Kidney (tissue), 14 donors: Measurements from ENCODE around the gene INPP5F. TPM values are rescaled to one million over a fixed set of nuclear protein-coding genes. Genes with fewer than 3 reads are reported as not detected.

Source experiments
- DNase-seq, 5 donors: peaks; one replicate each; pipeline ENCODE4 v3.0.0-alpha.2; 2013 to 2020
- FAIRE-seq: peaks from 2 replicates; lab custom pipeline; 2012; peaks lifted over from hg19 to GRCh38; lab: Jason Lieb, UNC
- H3K27ac ChIP-seq, 2 donors: one replicate each; pipeline ENCODE4 v1.7.0; 2013; ENCODE audit warnings: low read depth in 2 of 2, low read length in 2 of 2, inconsistent platforms in 1 of 2
- H3K27me3 ChIP-seq: one replicate; pipeline ENCODE4 v1.7.1; 2013; ENCODE audit warnings: low read length, inconsistent platforms; ENCODE audit not compliant: control insufficient read depth, insufficient read depth
- H3K36me3 ChIP-seq, 3 donors: one replicate each; pipeline versions ENCODE4 v1.7.0 to v1.7.1; 2013; ENCODE audit warnings: low read length in 3 of 3, control low read depth in 1 of 3, inconsistent platforms in 1 of 3; ENCODE audit not compliant: insufficient read depth in 3 of 3, control insufficient read depth in 2 of 3
- H3K4me1 ChIP-seq, 3 donors: one replicate each; pipeline versions ENCODE4 v1.7.0 to v1.7.1; 2013; ENCODE audit warnings: low read length in 3 of 3, inconsistent platforms in 1 of 3, low read depth in 1 of 3; ENCODE audit not compliant: control insufficient read depth in 2 of 3, insufficient read depth in 2 of 3
- H3K4me3 ChIP-seq, 3 donors: one replicate each; pipeline versions ENCODE4 v1.7.0 to v1.8.1; 2013; ENCODE audit warnings: low read length in 3 of 3, control low read depth in 1 of 3, inconsistent platforms in 1 of 3
- H3K9ac ChIP-seq, 3 donors: one replicate each; pipeline versions ENCODE4 v1.7.0 to v1.7.1; 2013; ENCODE audit warnings: low read length in 3 of 3, control low read depth in 1 of 3, inconsistent platforms in 1 of 3
- H3K9me3 ChIP-seq, 3 donors: one replicate each; pipeline versions ENCODE4 v1.7.0 to v1.7.1; 2013; ENCODE audit warnings: low read length in 3 of 3, control low read depth in 1 of 3, inconsistent platforms in 1 of 3; ENCODE audit not compliant: control insufficient read depth in 2 of 3, insufficient read depth in 1 of 3
- CTCF ChIP-seq: IDR thresholded peaks from 3 replicates; pipeline ENCODE4 v1.5.1; 2012; ENCODE audit warnings: mild to moderate bottlenecking, moderate library complexity, borderline replicate concordance; ENCODE audit not compliant: insufficient read depth; ENCODE audit errors: extremely low read depth
- intact Hi-C: fragments of 100-400 bp; cut with DNase I; formaldehyde crosslinking; loops from one replicate; pipeline ENCODE4 v1.11.1; 2022
- polyA plus RNA-seq: library from polyadenylated mRNA; stranded (reverse); fragments of 350-450 nt; fragmentation: Illumina TruSeq; extraction: RNeasy Lipid Tissue Mini Kit (QIAGEN cat#74804); gene quantifications from one replicate; pipeline ENCODE4 v1.2.3, GENCODE V29; 2014; ENCODE audit warnings: low read depth, low replicate concordance; ENCODE audit not compliant: insufficient read depth
- total RNA-seq: library from RNA; stranded (reverse); fragmentation: NEBNext Ultra II Directional; extraction: Animal tissue kit (Norgen Biotek cat#: 25700); gene quantifications from one replicate; pipeline ENCODE4 v1.2.1, GENCODE V29; 2021
- donor health status: control.
- donor health status: control.
- donor health status: control.
- donor health status: control.
- donor health status: control.
- donor health status: DM: yes; HTN: yes; CAD: no.
- donor health status: Normal renal cell carcinoma (clear cell type).

Gene INPP5F
- total and polyA plus RNA-seq, 2 donors from 2014 or later = 16.4 to 17.5 TPM

- Histone ChIP-seq H3K9me3 (no peaks in the 10 kb centered on the region), H3K27me3 (no peaks in the 10 kb centered on the region), H3K9ac (no peak overlapping the region), H3K4me1 (peaks cover 0 to 2% (median 0%) of the 10 kb centered on the region in 3 donors), H3K27ac (no peak overlapping the region), H3K4me3 (no peak overlapping the region), H3K36me3 (no peaks in the 10 kb centered on the region)
- no peak for FAIRE-seq
- DNase-seq = no peak
- no peak for TF ChIP-seq CTCF
- intact Hi-C loops = no loop called here
These were observed 9.6 kb downstream of the INPP5F start for GRCh38 chr10:119735451-119735850.

- no peak for TF ChIP-seq CTCF
- no peaks in the 10 kb centered on the region for H3K9me3 ChIP-seq
- FAIRE-seq (no peak), DNase-seq (no peak)
- intact Hi-C loops = no loop called here
- H3K9ac ChIP-seq = no peak overlapping the region
- peaks cover 0 to 2% (median 0%) of the 10 kb centered on the region in 3 donors for H3K4me1 ChIP-seq
- no peaks in the 10 kb centered on the region for H3K36me3 ChIP-seq
- no peak overlapping the region for H3K27ac ChIP-seq
- H3K27me3 ChIP-seq = no peaks in the 10 kb centered on the region
- no peak overlapping the region for H3K4me3 ChIP-seq
These were observed 10.4 kb downstream of the INPP5F start for GRCh38 chr10:119736220-119736619.

- Histone ChIP-seq H3K27me3 (no peaks in the 10 kb centered on the region), H3K9ac (no peak overlapping the region), H3K27ac (no peak overlapping the region), H3K4me3 (no peak overlapping the region), H3K36me3 (no peaks in the 10 kb centered on the region), H3K4me1 (peaks cover 0 to 2% (median 0%) of the 10 kb centered on the region in 3 donors), H3K9me3 (no peaks in the 10 kb centered on the region)
- FAIRE-seq (no peak), DNase-seq (no peak)
- no peak for TF ChIP-seq CTCF
- intact Hi-C loops = no loop called here
These were observed 11.3 kb downstream of the INPP5F start for GRCh38 chr10:119737039-119737663.
